ENCODE data around the gene PRR22. TPM values are rescaled to one million over a fixed set of nuclear protein-coding genes. Genes with fewer than 3 reads are reported as not detected.

The PRR22 gene
- total RNA-seq, 1 experiment from 2014 or later, result 5.6 TPM

GRCh38 chr19:5832061-5832460 lies 47.5 kb upstream of the PRR22 start:
- Histone ChIP-seq H3K27ac (ENCODE audit: low read length) (no peak overlapping the region), H3K4me3 (ENCODE audit: low read length) (no peak overlapping the region), H3K4me1 (ENCODE audit: insufficient read depth, low read length) (peaks cover 10% of the 10 kb centered on the region; the same call in 1 of the 2 replicates), H2AFZ (ENCODE audit: low read length) (no peak overlapping the region), H3K36me3 (ENCODE audit: low read depth, low read length) (no peaks in the 10 kb centered on the region), H3K4me2 (ENCODE audit: low read length) (no peak overlapping the region), H3K27me3 (ENCODE audit: low read length) (no peaks in the 10 kb centered on the region), H3K9me3 (ENCODE audit: low read length) (no peaks in the 10 kb centered on the region), H3K9me2 (replicated peaks; ENCODE audit: low read length) (no peaks in the 10 kb centered on the region), H3F3A (ENCODE audit: low read length, unreplicated experiment) (no peaks in the 10 kb centered on the region), H3K79me2 (ENCODE audit: low read length) (no peaks in the 10 kb centered on the region), H4K20me1 (ENCODE audit: low read length) (no peaks in the 10 kb centered on the region), H3K9ac (ENCODE audit: low read length) (no peak overlapping the region)
- intact Hi-C loops (cut with micrococcal nuclease), result no loop called here
- no peak for TF ChIP-seq EZH2phosphoT487 (IDR thresholded peaks at IDR 0.05; ENCODE audit: borderline replicate concordance, low read length)
- no peak for TF ChIP-seq CTCF (conservative IDR thresholded peaks at IDR 0.05; ENCODE audit: low read depth, low read length)
- no peak for TF ChIP-seq EZH2 (IDR thresholded peaks at IDR 0.05; ENCODE audit: low read length, unreplicated experiment)
- no TSS peak for BruUV-seq (replicated peaks)
- no peak for DNase-seq
- ChIA-PET CTCF (no interaction called here), POLR2A (ENCODE audit: unreplicated experiment) (no interaction called here)
- ATAC-seq, result no peak

- Histone ChIP-seq H4K20me1 (ENCODE audit: low read length) (no peaks in the 10 kb centered on the region), H3K9ac (ENCODE audit: low read length) (no peak overlapping the region), H3K4me1 (ENCODE audit: insufficient read depth, low read length) (peaks cover 14% of the 10 kb centered on the region; the same call in 1 of the 2 replicates), H3K9me3 (ENCODE audit: low read length) (no peaks in the 10 kb centered on the region), H3K4me2 (ENCODE audit: low read length) (no peak overlapping the region), H3K9me2 (replicated peaks; ENCODE audit: low read length) (no peaks in the 10 kb centered on the region), H3K27ac (ENCODE audit: low read length) (no peak overlapping the region), H3K36me3 (ENCODE audit: low read depth, low read length) (no peaks in the 10 kb centered on the region), H3K4me3 (ENCODE audit: low read length) (no peak overlapping the region), H3F3A (ENCODE audit: low read length, unreplicated experiment) (no peaks in the 10 kb centered on the region), H3K27me3 (ENCODE audit: low read length) (no peaks in the 10 kb centered on the region), H3K79me2 (ENCODE audit: low read length) (no peaks in the 10 kb centered on the region), H2AFZ (ENCODE audit: low read length) (no peak overlapping the region)
- no TSS peak for BruUV-seq (replicated peaks)
- ChIA-PET CTCF (no interaction called here), POLR2A (ENCODE audit: unreplicated experiment) (no interaction called here)
- TF ChIP-seq EZH2phosphoT487 (IDR thresholded peaks at IDR 0.05; ENCODE audit: borderline replicate concordance, low read length) (no peak), CTCF (conservative IDR thresholded peaks at IDR 0.05; ENCODE audit: low read depth, low read length) (no peak), EZH2 (IDR thresholded peaks at IDR 0.05; ENCODE audit: low read length, unreplicated experiment) (no peak)
- ATAC-seq (no peak), DNase-seq (no peak)
- intact Hi-C loops (cut with micrococcal nuclease), result no loop called here
These were observed 46.6 kb upstream of the PRR22 start for GRCh38 chr19:5831159-5831558.

- no TSS peak for BruUV-seq (replicated peaks)
These were observed 45.2 kb upstream of the PRR22 start for GRCh38 chr19:5829567-5830310.

More at GRCh38 chr19:5829567-5830310, 45.2 kb upstream of the PRR22 start:
- DNase-seq (no peak), ATAC-seq (no peak)
- no peak for TF ChIP-seq EZH2 (IDR thresholded peaks at IDR 0.05; ENCODE audit: low read length, unreplicated experiment)
- TF ChIP-seq EZH2phosphoT487 (IDR thresholded peaks at IDR 0.05; ENCODE audit: borderline replicate concordance, low read length), result no peak
- TF ChIP-seq CTCF (conservative IDR thresholded peaks at IDR 0.05; ENCODE audit: low read depth, low read length), result no peak
- Histone ChIP-seq H3K9ac (ENCODE audit: low read length) (no peak overlapping the region), H3K27ac (ENCODE audit: low read length) (no peak overlapping the region), H3K9me3 (ENCODE audit: low read length) (no peaks in the 10 kb centered on the region), H3K79me2 (ENCODE audit: low read length) (no peaks in the 10 kb centered on the region), H3K4me2 (ENCODE audit: low read length) (no peak overlapping the region), H3K9me2 (replicated peaks; ENCODE audit: low read length) (no peaks in the 10 kb centered on the region), H3K27me3 (ENCODE audit: low read length) (no peaks in the 10 kb centered on the region), H3F3A (ENCODE audit: low read length, unreplicated experiment) (no peaks in the 10 kb centered on the region), H3K4me1 (ENCODE audit: insufficient read depth, low read length) (peaks cover 14% of the 10 kb centered on the region; the same call in 1 of the 2 replicates), H3K4me3 (ENCODE audit: low read length) (no peak overlapping the region), H3K36me3 (ENCODE audit: low read depth, low read length) (no peaks in the 10 kb centered on the region), H4K20me1 (ENCODE audit: low read length) (no peaks in the 10 kb centered on the region), H2AFZ (ENCODE audit: low read length) (no peak overlapping the region)
- intact Hi-C loops (cut with micrococcal nuclease), result no loop called here
- ChIA-PET POLR2A (ENCODE audit: unreplicated experiment) (no interaction called here), CTCF (no interaction called here)
